Lung (tissue), 12 donors: ENCODE results near the gene TPMT. TPM values are rescaled to one million over a fixed set of nuclear protein-coding genes. Genes with fewer than 3 reads are reported as not detected.

Experiments
- ATAC-seq: fragments of 200-7000 bp; cut with Tn5 transposase; one replicate; pipeline ENCODE4 v1.9.1; 2020; ENCODE audit warnings: moderate number of reproducible peaks; ENCODE audit not compliant: insufficient read depth, low FRiP score
- DNase-seq, 3 donors: peaks; one replicate each; pipeline ENCODE4 v3.0.0-alpha.2; 2013 to 2017
- H3K27ac ChIP-seq, 2 donors: one replicate each; pipeline ENCODE4 v1.5.1; 2013; ENCODE audit warnings: mild to moderate bottlenecking in 2 of 2, moderate library complexity in 2 of 2, control low read depth in 1 of 2, inconsistent platforms in 1 of 2, low read depth in 1 of 2, low read length in 1 of 2
- H3K27me3 ChIP-seq, 3 donors: one replicate each; pipeline ENCODE4 v1.5.1; 2013; ENCODE audit warnings: low read length in 2 of 3; ENCODE audit not compliant: control insufficient read depth in 3 of 3, insufficient read depth in 3 of 3
- H3K36me3 ChIP-seq, 4 donors: one replicate each; pipeline ENCODE4 v1.5.1; 2013; ENCODE audit warnings: low read length in 4 of 4, mild to moderate bottlenecking in 1 of 4, moderate library complexity in 1 of 4; ENCODE audit not compliant: control insufficient read depth in 4 of 4, insufficient read depth in 4 of 4
- H3K4me1 ChIP-seq, 5 donors: one replicate each; pipeline ENCODE4 v1.5.1; 2013; ENCODE audit warnings: low read length in 5 of 5, mild to moderate bottlenecking in 2 of 5, moderate library complexity in 1 of 5; ENCODE audit not compliant: control insufficient read depth in 5 of 5, insufficient read depth in 5 of 5
- H3K4me3 ChIP-seq: one replicate; pipeline ENCODE4 v1.5.1; 2013; ENCODE audit warnings: mild to moderate bottlenecking, control low read depth, moderate library complexity
- H3K9ac ChIP-seq, 2 donors: one replicate each; pipeline ENCODE4 v1.5.1; 2013; ENCODE audit warnings: low read length in 2 of 2, control low read depth in 1 of 2; ENCODE audit not compliant: insufficient read depth in 1 of 2
- H3K9me3 ChIP-seq, 4 donors: one replicate each; pipeline ENCODE4 v1.5.1; 2013; ENCODE audit warnings: low read length in 3 of 4, mild to moderate bottlenecking in 1 of 4, moderate library complexity in 1 of 4; ENCODE audit not compliant: control insufficient read depth in 4 of 4, insufficient read depth in 3 of 4
- WGBS, 2 donors: extraction: QIAGEN DNeasy Blood & Tissue Kit; methylation state at CpG; one replicate each; pipeline ENCODE4 v1.1.7; 2013; 5-methylcytosine and 5-hydroxymethylcytosine counted together
- polyA plus RNA-seq, 2 donors: library from polyadenylated mRNA; stranded (reverse); fragments of 200-250 nt; gene quantifications; one replicate each; pipeline ENCODE4 v1.2.1, GENCODE V29; 2013
- total RNA-seq, 2 donors: library from RNA; depleted of rRNA in 1 of 2; stranded (reverse); fragments of >200 nt in 1 of 2; gene quantifications; one replicate each; pipeline ENCODE4 v1.2.1, GENCODE V29; 2014 to 2021
- TF ChIP-seq, protein P1 (sequence below): IDR thresholded peaks from 2 replicates; pipeline ENCODE4 v1.5.1; 2012; ENCODE audit warnings: mild to moderate bottlenecking; ENCODE audit errors: control extremely low read depth, extremely low read depth
- donor health status: control.
- donor health status: control.
- donor health status: Bipolar disorder and iron deficiency.
- donor health status: healthy.
- donor health status: DM: yes; HTN: yes; CAD: no.

TPMT gene
- total and polyA plus RNA-seq, 4 donors = 9.6 to 17.6 (median 13.8) TPM

DNA sequence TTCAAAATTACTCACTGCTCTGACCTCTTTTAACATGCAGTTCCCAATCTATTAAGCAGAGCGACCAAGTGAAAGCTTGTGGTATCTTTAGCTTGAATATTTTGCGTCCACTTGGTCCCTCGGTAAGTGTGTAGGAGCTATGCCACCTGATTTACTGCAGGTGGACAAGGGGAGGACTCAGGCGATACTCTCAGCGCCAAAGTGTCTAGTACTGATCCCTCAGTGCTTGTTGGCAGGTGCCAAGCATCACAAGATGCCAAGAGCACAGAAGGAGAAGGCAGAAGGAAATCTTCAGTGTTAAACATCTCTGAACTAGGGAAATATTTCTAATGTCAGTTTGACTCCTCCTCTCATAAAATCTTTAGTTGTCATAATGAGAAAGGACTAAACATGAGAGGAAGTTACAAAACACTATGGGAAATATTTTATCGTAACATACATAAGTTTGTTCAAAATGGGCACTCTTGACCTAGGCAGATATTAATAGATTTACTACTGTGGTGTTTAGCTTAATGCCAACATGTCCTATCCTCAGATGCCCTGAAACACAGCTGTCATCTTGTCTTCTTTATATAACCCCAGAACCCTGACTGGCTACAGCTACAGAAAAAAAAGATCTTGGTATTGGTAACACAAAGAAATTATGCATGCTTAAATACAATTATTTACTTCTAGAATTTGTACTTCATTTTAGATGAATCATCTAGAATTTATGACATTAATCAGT lies 51.9 kb downstream of the TPMT start:
- H3K27me3 ChIP-seq = no peaks in the 10 kb centered on the region
- peaks cover 0 to 4% (median 0%) of the 10 kb centered on the region in 4 donors for H3K9me3 ChIP-seq
- no peak overlapping the region for H3K27ac ChIP-seq
- H3K4me1 ChIP-seq = no peaks in the 10 kb centered on the region
- H3K4me3 ChIP-seq = no peak overlapping the region
- ATAC-seq = no peak
- no peaks in the 10 kb centered on the region for H3K36me3 ChIP-seq
- 83 to 86% methylated on average over 6 of the region's 6 CpGs for WGBS, 2 donors
- no peak for DNase-seq
- TF ChIP-seq, protein P1, sequence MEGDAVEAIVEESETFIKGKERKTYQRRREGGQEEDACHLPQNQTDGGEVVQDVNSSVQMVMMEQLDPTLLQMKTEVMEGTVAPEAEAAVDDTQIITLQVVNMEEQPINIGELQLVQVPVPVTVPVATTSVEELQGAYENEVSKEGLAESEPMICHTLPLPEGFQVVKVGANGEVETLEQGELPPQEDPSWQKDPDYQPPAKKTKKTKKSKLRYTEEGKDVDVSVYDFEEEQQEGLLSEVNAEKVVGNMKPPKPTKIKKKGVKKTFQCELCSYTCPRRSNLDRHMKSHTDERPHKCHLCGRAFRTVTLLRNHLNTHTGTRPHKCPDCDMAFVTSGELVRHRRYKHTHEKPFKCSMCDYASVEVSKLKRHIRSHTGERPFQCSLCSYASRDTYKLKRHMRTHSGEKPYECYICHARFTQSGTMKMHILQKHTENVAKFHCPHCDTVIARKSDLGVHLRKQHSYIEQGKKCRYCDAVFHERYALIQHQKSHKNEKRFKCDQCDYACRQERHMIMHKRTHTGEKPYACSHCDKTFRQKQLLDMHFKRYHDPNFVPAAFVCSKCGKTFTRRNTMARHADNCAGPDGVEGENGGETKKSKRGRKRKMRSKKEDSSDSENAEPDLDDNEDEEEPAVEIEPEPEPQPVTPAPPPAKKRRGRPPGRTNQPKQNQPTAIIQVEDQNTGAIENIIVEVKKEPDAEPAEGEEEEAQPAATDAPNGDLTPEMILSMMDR = no peak
- no peak overlapping the region for H3K9ac ChIP-seq

DNA sequence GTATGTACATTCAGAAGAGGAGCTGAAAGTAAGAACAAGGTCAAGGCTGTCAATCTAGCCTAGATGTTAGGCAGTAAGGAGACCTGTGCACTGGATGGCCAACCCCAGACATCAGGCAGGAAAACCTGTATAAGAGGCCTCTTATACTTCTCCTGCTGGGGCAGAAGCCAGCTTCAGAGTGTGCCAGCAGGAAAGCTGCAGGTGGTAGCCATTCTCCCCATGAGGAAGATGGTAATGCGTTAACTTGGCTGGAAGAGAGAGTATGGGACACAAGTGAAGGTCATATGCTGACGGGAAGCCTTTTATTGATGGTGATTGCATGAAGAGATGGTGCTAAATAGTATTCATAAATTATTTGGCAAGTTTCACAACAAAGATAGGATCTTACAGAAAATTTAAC lies 53.0 kb downstream of the TPMT start:
- WGBS, 2 donors = 97 to 100% methylated on average over 2 of the region's 2 CpGs
- ATAC-seq (no peak), DNase-seq (no peak)

DNA sequence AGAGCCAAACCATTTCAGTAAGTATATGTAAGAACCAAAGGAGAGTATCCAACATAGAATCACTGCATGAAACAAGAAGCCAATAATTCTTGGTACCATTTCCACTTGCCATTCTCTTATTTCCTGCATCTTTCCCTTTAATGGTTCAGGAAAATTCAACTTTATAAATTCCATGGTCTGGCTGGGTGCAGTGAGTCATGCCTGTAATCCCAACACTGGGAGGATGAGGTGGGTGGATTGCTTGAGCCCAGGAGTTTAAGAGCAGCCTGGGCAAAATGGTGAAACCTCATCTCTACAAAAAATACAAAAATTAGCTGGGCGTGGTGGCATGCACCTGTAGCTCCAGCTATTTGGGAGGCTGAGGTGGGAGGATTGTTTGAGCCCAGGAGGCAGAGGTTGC lies 53.6 kb downstream of the TPMT start:
- 91 to 95% methylated on average over 1 of the region's 1 CpG for WGBS, 2 donors
- no peak for DNase-seq
- H3K4me1 ChIP-seq = no peaks in the 10 kb centered on the region

More for the DNA sequence above, 53.0 kb downstream of the TPMT start:
- Histone ChIP-seq H3K36me3 (no peaks in the 10 kb centered on the region), H3K27ac (no peak overlapping the region), H3K9me3 (no peaks in the 10 kb centered on the region), H3K9ac (no peak overlapping the region), H3K27me3 (no peaks in the 10 kb centered on the region), H3K4me1 (no peaks in the 10 kb centered on the region), H3K4me3 (no peak overlapping the region)
- TF ChIP-seq, protein P1 = no peak

More for the DNA sequence above, 53.6 kb downstream of the TPMT start:
- Histone ChIP-seq H3K36me3 (no peaks in the 10 kb centered on the region), H3K27me3 (no peaks in the 10 kb centered on the region), H3K9ac (no peak overlapping the region), H3K4me3 (no peak overlapping the region), H3K27ac (no peak overlapping the region), H3K9me3 (no peaks in the 10 kb centered on the region)
- ATAC-seq = no peak
- TF ChIP-seq, protein P1 = no peak
